B cell (primary cell): Measurements from ENCODE around the gene NOL3. TPM values are rescaled to one million over a fixed set of nuclear protein-coding genes. Genes with fewer than 3 reads are reported as not detected.

ENCODE experiments used
- ATAC-seq: fragments of 200-7000 bp; cut with Tn5 transposase; one replicate; pipeline ENCODE4 v1.10.0; 2021; ENCODE audit warnings: low read depth, mild to moderate bottlenecking, moderate number of reproducible peaks, moderate library complexity
- CTCF ChIA-PET: fragments of 350-600 bp; sonication (Branson Sonifier 250); formaldehyde crosslinking; loops from one replicate; lab custom pipeline; 2021; ENCODE audit warnings: antibody characterized with exemption, inconsistent platforms; lab: Charles Lee
- POLR2A ChIA-PET: fragments of 350-600 bp; sonication (Branson Sonifier 250); formaldehyde crosslinking; loops from one replicate; lab custom pipeline; 2021; ENCODE audit warnings: antibody characterized with exemption; lab: Charles Lee
- DNase-seq: peaks from one replicate; pipeline ENCODE4 v3.0.0; 2013
- H2AFZ ChIP-seq: 2 replicates; pipeline ENCODE4 v1.6.1; 2012; ENCODE audit warnings: mild to moderate bottlenecking, low read depth, low read length; ENCODE audit not compliant: insufficient read depth, poor library complexity, severe bottlenecking
- H3K27ac ChIP-seq, 2 donors: 1 replicate in 1 of 2; 2 replicates in 1 of 2; pipeline ENCODE4 v1.5.1; 2012 to 2013; ENCODE audit warnings: low read length in 2 of 2, mild to moderate bottlenecking in 2 of 2, moderate library complexity in 1 of 2
- H3K27me3 ChIP-seq, 4 experiments: fragments of 200-600 bp in 1 of 4; sonication (generic) in 1 of 4; replicated peaks in 1 of 4; 1 replicate in 2 of 4; 2 replicates in 2 of 4; pipeline versions ENCODE4 v1.6.1 to v1.7.0; 2013 to 2016; ENCODE audit warnings: low read length in 3 of 4, mild to moderate bottlenecking in 2 of 4, mixed read lengths in 1 of 4, moderate library complexity in 1 of 4; ENCODE audit not compliant: insufficient read depth in 4 of 4, control insufficient read depth in 3 of 4; ENCODE audit errors: control extremely low read depth in 1 of 4
- H3K36me3 ChIP-seq, 2 experiments: replicated peaks in 1 of 2; 1 replicate in 1 of 2; 2 replicates in 1 of 2; pipeline versions ENCODE4 v1.6.1 to v1.7.1; 2013; ENCODE audit warnings: low read length in 1 of 2; ENCODE audit not compliant: insufficient read depth in 2 of 2, control insufficient read depth in 1 of 2; ENCODE audit errors: control extremely low read depth in 1 of 2, extremely low read depth in 1 of 2
- H3K4me1 ChIP-seq, 2 donors: fragments of 200-600 bp in 1 of 2; sonication (generic) in 1 of 2; 1 replicate in 1 of 2; 2 replicates in 1 of 2; pipeline versions ENCODE4 v1.5.1 to v1.6.1; 2013 to 2017; ENCODE audit warnings: low read length in 2 of 2; ENCODE audit not compliant: control insufficient read depth in 2 of 2, insufficient read depth in 2 of 2
- H3K4me2 ChIP-seq: replicated peaks from 2 replicates; pipeline ENCODE3; 2012; ENCODE audit warnings: mild to moderate bottlenecking, low read depth, low read length; ENCODE audit not compliant: poor library complexity, severe bottlenecking
- H3K4me3 ChIP-seq, 5 experiments: fragments of 200-600 bp in 1 of 5; sonication (generic) in 1 of 5; 1 replicate in 3 of 5; 2 replicates in 2 of 5; pipeline versions ENCODE4 v1.5.1 to v1.7.0; 2011 to 2016; ENCODE audit warnings: low read length in 4 of 5, mild to moderate bottlenecking in 4 of 5, low read depth in 2 of 5, control low read depth in 1 of 5, moderate library complexity in 1 of 5; ENCODE audit not compliant: insufficient read depth in 1 of 5; ENCODE audit errors: control extremely low read depth in 1 of 5, extremely low read depth in 1 of 5
- H3K79me2 ChIP-seq: fragments of 200-600 bp; sonication (generic); one replicate; pipeline ENCODE4 v1.6.0; 2016; ENCODE audit warnings: low read length; ENCODE audit not compliant: control insufficient read depth, insufficient read depth
- H3K9ac ChIP-seq: fragments of 200-600 bp; sonication (generic); 2 replicates; pipeline ENCODE4 v1.6.1; 2017; ENCODE audit warnings: mild to moderate bottlenecking, low read length, moderate library complexity
- H3K9me3 ChIP-seq, 3 donors: one replicate each; pipeline versions ENCODE4 v1.6.1 to v1.7.1; 2013; ENCODE audit warnings: low read length in 2 of 3; ENCODE audit not compliant: control insufficient read depth in 2 of 3, insufficient read depth in 1 of 3; ENCODE audit errors: control extremely low read depth in 1 of 3
- H4K20me1 ChIP-seq: 2 replicates; pipeline ENCODE4 v1.6.0; 2012; ENCODE audit warnings: mild to moderate bottlenecking, low read length; ENCODE audit not compliant: insufficient read depth, control insufficient read depth, poor library complexity, severe bottlenecking
- H3K27ac Mint-ChIP-seq: one replicate; pipeline ENCODE4 v1.8.0; 2021; ENCODE audit warnings: mixed read lengths
- H3K27me3 Mint-ChIP-seq: one replicate; pipeline ENCODE4 v1.8.0; 2021; ENCODE audit warnings: mixed read lengths
- H3K4me1 Mint-ChIP-seq: one replicate; pipeline ENCODE4 v1.8.0; 2021; ENCODE audit warnings: mixed read lengths
- H3K4me3 Mint-ChIP-seq: one replicate; pipeline ENCODE4 v1.8.0; 2021; ENCODE audit warnings: mixed read lengths
- H3K9me3 Mint-ChIP-seq: one replicate; pipeline ENCODE4 v1.8.0; 2022; ENCODE audit warnings: mixed read lengths; ENCODE audit not compliant: insufficient read depth
- CTCF ChIP-seq: fragments of 200-600 bp; IDR thresholded peaks from one replicate; pipeline ENCODE4 v1.8.0; 2022; ENCODE audit warnings: antibody characterized with exemption, mild to moderate bottlenecking
- EZH2 ChIP-seq: IDR thresholded peaks from 2 replicates; pipeline ENCODE4 v1.6.1; 2012; ENCODE audit warnings: borderline replicate concordance, low read depth, mild to moderate bottlenecking, moderate library complexity, low read length; ENCODE audit not compliant: insufficient read depth, poor library complexity, severe bottlenecking
- WGBS: methylation state at CpG from one replicate; pipeline ENCODE4 v1.1.5; 2013; ENCODE audit warnings: missing lambda C conversion rate; ENCODE audit not compliant: insufficient coverage; 5-methylcytosine and 5-hydroxymethylcytosine counted together
- intact Hi-C: fragments of 100-400 bp; cut with micrococcal nuclease; formaldehyde crosslinking; loops from one replicate; pipeline ENCODE4 v1.10.0; 2022
- polyA plus RNA-seq: library from polyadenylated mRNA; depleted of rRNA; stranded (reverse); fragments of >200 nt; gene quantifications from 2 replicates; pipeline ENCODE4 v1.2.3, GENCODE V29; 2012
- total RNA-seq, 2 donors: library from RNA; stranded (reverse); fragments of 120-200 nt in 1 of 2; gene quantifications; 1 replicate in 1 of 2; 2 replicates in 1 of 2; pipeline versions ENCODE4 v1.2.3 to v1.2.4, GENCODE V29; 2013 to 2022

NOL3 gene
- total and polyA plus RNA-seq, 2 donors (not counting 1 experiment from before 2014, with no cell fraction given), result 0.60 to 0.96 TPM

GRCh38 chr16:67184453-67184994 is 14.2 kb downstream of the NOL3 start:
- H3K36me3 ChIP-seq, result no peaks in the 10 kb centered on the region
- peaks cover 0 to 3% (median 0%) of the 10 kb centered on the region in 3 donors for H3K9me3 ChIP-seq
- WGBS, result 12% methylated on average over 54 of the region's 59 CpGs
- intact Hi-C loops, result loop anchor here (1.0 to 2.0 kb wide), 3 partner anchors 62 to 237 kb away; partner anchors contain the start of genes FHOD1 and PHAF1
- H3K4me1 ChIP-seq, result peaks cover 20 to 22% of the 10 kb centered on the region in 2 donors
- ChIA-PET POLR2A (interaction anchor here (0.6 kb wide), 1 partner anchor 57 kb away, joined by 3 read pairs; no protein-coding TSS in a partner anchor), CTCF (interaction anchor here (0.7 to 2.5 kb wide), 25 partner anchors 8 to 240 kb away, joined by 3 to 27 read pairs (median 5); partner anchors contain the start of genes FBXL8, FHOD1, NOL3 and SLC9A5)
- no peak for DNase-seq
- H2AFZ ChIP-seq, result peak overlapping the region; percentile 88
- peaks cover 0 to 34% (median 6%) of the 10 kb centered on the region in 4 experiments for H3K27me3 ChIP-seq
- H3K4me1 Mint-ChIP-seq, result peaks cover 13% of the 10 kb centered on the region
- no peak for ATAC-seq
- no peaks in the 10 kb centered on the region for H3K79me2 ChIP-seq
- H4K20me1 ChIP-seq, result no peaks in the 10 kb centered on the region
- H3K4me3 Mint-ChIP-seq, result peak overlapping the region; percentile 93
- no peaks in the 10 kb centered on the region for H3K9me3 Mint-ChIP-seq
- H3K4me3 ChIP-seq, result peak overlapping the region in 4 of 5 experiments; percentile 66 to 95 (median 72)
- H3K27ac ChIP-seq, result no peak overlapping the region
- TF ChIP-seq EZH2 (no peak), CTCF (no peak)
- peak overlapping the region; percentile 86 for H3K9ac ChIP-seq
- peaks cover 11% of the 10 kb centered on the region for H3K27me3 Mint-ChIP-seq
- H3K27ac Mint-ChIP-seq, result peak overlapping the region; percentile 50
- peak overlapping the region; percentile 99 for H3K4me2 ChIP-seq
